Islet of Langerhans (tissue), 1 donor: ENCODE measurements around the gene CXorf58.

Source experiments
- FAIRE-seq: peaks from one replicate; lab custom pipeline; 2011; peaks lifted over from hg19 to GRCh38; lab: Jason Lieb, UNC

The CXorf58 gene

GRCh38 chrX:23901060-23901459 lies 6.7 kb upstream of the CXorf58 start:
- FAIRE-seq = no peak

DNA sequence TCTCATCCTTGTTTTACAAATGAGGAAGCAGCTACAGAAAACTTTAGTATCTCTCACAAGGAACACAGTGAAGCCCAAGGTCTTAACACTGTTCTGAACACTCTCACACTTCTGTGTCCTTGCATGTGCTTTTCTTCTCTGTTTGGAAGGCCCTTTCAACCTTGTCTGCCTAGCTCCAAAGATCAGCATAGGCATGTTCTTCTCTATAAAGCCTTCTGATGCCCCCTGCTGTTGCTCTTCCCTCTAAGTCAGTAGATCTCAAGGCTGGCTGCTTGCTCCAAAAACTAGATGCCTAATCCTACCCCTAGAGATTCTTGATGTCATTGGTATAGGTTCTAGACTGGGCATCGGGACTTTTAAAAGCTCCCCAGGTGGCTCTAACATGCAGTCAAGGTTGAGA lies 6.0 kb upstream of the CXorf58 start:
- FAIRE-seq = no peak

DNA sequence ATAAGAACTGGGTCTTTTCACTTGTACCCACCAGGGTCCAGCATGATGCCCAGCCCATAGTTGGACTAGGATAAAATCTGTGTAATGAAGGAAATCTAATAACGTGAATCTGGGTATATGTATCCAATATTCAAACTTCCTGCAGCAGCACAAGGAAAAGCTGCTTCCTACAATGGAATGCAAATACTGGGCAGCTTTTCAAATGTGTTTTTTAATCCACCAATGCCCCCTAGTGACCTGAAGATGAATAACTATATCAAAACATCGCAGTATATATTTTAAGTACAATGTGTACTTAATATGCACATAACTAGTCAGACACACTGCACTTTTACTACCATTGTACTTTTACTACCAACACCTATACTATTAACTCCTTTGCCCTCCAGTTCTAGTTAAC lies 5.4 kb upstream of the CXorf58 start:
- peak; percentile 92 for FAIRE-seq

DNA sequence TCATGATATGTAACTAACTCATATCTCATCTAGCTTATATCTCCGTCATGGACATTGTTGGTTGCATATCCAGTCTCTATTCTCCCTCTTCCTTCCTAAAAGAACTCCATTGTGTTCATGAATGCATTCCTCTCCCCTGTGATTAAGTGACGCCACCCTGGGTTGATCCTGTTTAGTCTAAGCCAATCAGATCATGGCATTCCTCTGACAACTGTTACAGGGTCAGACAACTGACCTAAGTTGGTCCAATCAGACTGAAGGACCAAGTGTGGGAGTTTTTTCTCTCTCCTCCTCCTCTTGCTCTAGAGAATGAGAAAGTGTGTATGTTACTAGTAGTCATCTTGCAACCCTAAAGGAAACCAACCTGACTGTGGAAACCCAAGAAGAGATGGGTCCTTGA lies 3.7 kb upstream of the CXorf58 start:
- FAIRE-seq = no peak

DNA sequence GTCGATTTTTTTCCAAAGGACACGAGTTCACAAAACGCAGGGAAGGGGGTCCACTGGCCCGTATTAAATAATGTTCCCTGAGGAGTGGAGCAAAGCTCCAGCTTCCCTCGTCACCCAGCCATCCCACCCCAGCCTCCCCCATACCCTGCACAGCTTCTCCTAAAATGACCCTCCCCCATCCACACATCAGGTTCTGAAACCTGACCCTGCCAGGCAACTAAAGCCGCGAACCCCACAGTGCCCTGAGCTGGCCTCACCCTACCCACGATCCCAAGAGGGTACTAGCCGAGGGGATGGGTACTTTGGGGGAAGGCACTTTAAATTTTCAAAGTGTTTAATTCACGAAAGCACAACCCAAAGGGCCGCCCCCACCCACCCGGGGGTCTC lies 702 bp upstream of the CXorf58 start:
- no peak for FAIRE-seq

GRCh38 chrX:23908219-23909004 lies 606 bp downstream of the CXorf58 start:
- FAIRE-seq = no peak

DNA sequence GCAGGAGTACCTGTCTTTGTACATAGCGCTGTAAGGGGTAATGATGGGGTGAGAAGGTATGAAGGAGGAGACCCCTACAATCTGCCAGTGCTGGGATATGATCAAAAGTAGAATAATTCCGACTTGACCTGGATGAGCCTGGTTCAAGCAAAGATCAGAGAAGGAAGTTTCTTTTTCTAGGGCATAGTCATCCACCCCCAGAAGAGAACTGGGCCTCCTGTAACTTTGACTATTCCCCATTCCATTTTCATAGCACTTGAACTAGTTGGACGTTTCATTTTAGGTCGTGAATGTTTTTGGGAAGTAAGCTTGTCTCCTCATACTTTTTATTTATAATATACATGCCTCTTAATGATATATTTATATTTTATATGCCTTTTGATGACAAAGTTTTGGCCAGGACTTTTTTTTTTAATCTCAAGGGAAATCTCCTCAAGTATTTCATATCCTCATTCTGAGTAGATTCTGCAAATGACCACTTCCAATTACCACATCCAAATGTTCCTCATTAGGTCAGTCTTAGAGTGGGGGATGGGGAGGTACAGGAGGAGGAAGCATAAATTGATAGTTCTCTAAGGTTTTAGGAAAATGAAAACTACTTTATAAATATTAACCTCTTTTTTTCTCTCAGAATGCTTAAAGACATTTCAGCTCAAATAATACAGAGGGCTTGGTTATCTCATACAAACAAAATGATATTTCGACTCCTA lies 3.5 kb downstream of the CXorf58 start:
- no peak for FAIRE-seq

DNA sequence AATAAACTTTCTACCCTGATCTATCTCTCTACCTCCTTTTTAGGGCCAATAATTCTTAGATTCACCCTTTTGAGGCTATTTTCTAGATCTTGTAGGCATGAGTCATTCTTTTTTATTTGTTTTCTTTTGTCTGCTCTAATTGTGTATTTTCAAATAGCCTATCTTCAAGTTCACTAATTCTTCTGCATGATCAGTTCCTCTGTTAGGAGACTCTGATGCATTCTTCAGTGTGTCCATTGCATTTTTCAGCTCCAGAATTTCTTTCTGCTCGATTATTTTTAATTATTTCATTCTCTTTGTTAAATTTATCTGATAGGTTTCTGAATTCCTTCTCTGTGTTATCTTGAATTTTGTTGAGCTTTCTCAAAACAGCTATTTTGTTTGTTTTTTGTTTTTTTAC lies 11.3 kb downstream of the CXorf58 start:
- no peak for FAIRE-seq

- no peak for FAIRE-seq
Measured at GRCh38 chrX:23919706-23920320, 12.0 kb downstream of the CXorf58 start.

DNA sequence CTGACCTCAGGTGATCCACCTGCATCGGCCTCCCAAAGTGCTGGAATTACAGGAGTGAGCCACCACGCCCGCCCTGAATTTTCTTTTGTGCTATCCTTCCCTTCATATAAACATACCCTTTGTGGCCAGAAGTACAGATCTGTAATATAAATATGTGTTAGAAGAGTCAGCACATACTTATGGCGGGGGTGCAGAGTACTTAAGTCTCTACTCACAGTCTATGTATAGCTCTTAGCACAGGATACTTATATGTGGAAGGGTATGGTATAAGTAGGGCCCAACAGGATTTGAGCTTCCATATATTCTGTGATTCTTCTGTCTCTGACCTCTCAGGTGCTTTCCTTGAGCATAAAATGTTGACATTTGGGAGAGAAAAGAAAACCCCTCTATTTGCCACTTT lies 18.2 kb downstream of the CXorf58 start:
- FAIRE-seq = no peak

GRCh38 chrX:23930894-23931604 lies 23.2 kb downstream of the CXorf58 start:
- no peak for FAIRE-seq

- no peak for FAIRE-seq
Measured at GRCh38 chrX:23932046-23932445, 24.2 kb downstream of the CXorf58 start.

- FAIRE-seq = no peak
Measured at GRCh38 chrX:23935106-23935505, 27.3 kb downstream of the CXorf58 start.

DNA sequence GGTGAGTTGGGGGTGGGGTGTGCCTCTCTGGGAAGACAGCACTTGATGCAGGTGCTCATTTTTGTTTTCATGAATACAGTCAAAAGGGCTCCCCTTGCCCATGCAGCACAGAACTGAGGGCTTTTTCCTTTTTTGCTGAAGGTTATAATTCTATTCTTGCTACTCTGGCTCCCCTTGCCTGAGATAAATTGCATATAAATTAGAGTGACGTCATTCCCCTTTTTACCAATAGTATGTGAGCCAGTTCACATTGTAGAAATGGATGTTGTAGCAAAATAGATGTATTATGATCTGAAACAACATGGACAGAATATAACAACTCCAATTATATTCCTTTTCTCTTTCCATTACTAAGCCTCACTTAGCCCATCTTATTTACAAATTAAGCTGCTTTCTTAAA lies 28.4 kb downstream of the CXorf58 start:
- peak; percentile 61 for FAIRE-seq

DNA sequence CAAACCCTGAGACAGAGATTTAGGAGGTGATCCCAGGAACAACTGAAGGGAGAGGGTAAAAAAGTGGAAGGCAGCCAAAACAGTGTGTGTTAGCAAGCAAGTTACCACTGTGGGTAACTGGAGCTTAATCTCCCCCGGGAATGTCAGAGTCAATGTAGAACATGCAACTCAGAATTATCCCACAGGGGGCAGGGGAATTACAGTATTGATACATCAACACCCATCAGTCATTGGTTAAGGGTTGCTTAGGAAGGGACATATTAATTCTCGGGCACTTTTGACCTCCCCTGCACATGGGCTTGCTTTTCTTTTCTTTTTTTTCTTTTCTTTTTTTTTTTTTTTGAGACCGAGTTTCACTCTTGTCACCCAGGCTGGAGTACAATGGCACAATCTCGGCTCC lies 29.3 kb downstream of the CXorf58 start:
- no peak for FAIRE-seq

DNA sequence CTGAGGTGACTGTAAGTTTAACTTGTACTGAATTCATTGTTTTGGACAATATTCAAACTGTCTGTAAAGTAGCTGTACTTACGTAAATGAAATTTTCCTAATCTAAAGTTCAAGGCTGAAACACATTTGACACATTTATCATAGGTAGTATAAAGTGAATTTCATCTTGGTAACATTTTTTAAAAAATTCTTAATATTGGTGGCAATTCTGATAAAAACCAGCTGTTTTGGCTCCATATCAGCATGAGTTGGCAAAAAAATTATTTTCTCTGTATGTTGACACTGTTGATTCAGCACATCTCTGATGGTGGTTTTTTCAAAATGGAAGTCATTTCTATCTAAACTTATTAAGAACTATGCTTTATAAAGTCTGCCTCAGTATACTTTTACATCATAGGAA lies 30.9 kb downstream of the CXorf58 start:
- no peak for FAIRE-seq

DNA sequence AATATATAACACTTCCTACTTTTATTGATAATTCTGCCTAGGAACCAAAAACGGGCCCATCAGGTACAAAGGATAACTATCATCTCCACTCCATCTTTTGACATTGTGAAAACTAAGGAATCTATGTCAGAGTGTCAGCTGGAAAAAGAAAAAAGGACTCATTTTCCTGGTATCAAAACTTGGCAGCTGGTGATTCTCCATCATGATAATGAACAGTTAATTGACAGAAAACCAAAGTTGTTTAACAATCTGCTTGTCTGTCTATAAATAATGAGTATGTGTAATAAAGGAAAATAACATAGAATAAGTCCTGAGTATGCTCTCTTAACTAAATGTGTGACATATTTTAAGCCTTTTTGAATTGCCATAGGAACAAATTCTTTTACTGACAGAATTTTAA lies 31.4 kb downstream of the CXorf58 start:
- FAIRE-seq = no peak

DNA sequence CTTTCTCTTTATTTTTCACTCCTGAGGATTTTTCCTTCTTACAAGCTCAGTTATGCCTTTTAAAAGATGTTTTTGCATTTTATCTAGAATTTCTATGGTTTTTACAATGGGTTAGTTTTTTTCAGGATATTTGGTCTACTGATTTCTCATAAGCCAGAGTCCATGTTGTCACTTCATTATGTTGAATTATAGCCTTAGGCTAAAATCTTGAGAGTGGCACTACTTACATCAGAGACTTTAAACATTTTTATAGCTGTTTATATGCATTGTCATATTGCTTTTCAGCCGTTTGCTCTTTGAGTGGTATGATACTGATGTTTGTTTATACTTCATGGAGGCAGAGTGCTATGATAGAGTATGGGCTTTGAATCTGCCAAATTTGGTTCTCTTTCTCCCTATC lies 36.4 kb downstream of the CXorf58 start:
- no peak for FAIRE-seq

DNA sequence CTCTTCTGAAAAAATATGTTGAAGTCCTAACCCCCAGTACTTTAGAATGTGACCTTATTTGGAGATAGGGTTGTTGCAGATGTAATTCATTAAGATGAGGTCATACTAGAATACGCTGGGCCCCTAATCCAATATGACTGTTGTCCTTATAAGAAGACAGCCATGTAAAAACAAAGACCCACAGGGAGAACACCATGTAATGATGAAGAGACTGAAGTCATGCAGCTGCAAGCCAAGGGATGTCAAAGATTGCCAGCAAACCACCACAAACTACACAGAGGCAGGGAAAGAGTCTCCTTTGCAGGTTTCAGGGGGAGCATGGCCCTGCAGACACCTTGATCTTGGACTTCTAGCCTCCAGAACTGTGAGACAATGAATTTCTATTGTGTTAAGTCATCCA lies 37.4 kb downstream of the CXorf58 start:
- no peak for FAIRE-seq

GRCh38 chrX:23952391-23952790 lies 44.6 kb downstream of the CXorf58 start:
- FAIRE-seq = no peak

- FAIRE-seq = no peak
Measured at GRCh38 chrX:23952984-23953907, 45.4 kb downstream of the CXorf58 start.

- no peak for FAIRE-seq
Measured at GRCh38 chrX:23953908-23954269, 46.1 kb downstream of the CXorf58 start.
